K562 (cell line): ENCODE results near the gene PTPRM.

Source experiments
- CBFB ChIP-seq: sonication (generic); formaldehyde crosslinking; IDR thresholded peaks from 2 replicates; pipeline ENCODE4 v1.4.0; 2020; ENCODE audit warnings: mild to moderate bottlenecking, missing genetic modification reagents
- EZH2 ChIP-seq: IDR thresholded peaks from 2 replicates; pipeline ENCODE4 v1.6.1; 2012; ENCODE audit warnings: low read depth, mild to moderate bottlenecking, inconsistent platforms, low read length, borderline replicate concordance
- FOXA1 ChIP-seq: fragments of 450-650 bp; IDR thresholded peaks from 2 replicates; pipeline ENCODE4 v1.6.1; 2016; ENCODE audit warnings: mild to moderate bottlenecking, borderline replicate concordance
- FOXJ3 ChIP-seq: sonication (generic); formaldehyde crosslinking; IDR thresholded peaks from 2 replicates; pipeline ENCODE4 v1.4.0; 2020; ENCODE audit warnings: mild to moderate bottlenecking, missing genetic modification reagents
- ILK ChIP-seq: fragments of 450-650 bp; IDR thresholded peaks from 2 replicates; pipeline ENCODE4 v1.6.1; 2016; ENCODE audit warnings: missing genetic modification characterization, low read depth, mild to moderate bottlenecking, missing compliant biosample characterization, moderate library complexity, borderline replicate concordance
- MED1 ChIP-seq: sonication (generic); formaldehyde crosslinking; IDR thresholded peaks from 2 replicates; pipeline ENCODE4 v1.8.1; 2023; ENCODE audit warnings: missing genetic modification reagents, borderline replicate concordance
- NONO ChIP-seq, 2 experiments: fragments of 200-400 bp in 1 of 2; fragments of 450-650 bp in 1 of 2; formaldehyde crosslinking in 1 of 2; IDR thresholded peaks; 2 replicates each; pipeline ENCODE4 v1.6.1; 2017; ENCODE audit warnings: low read depth in 2 of 2, mild to moderate bottlenecking in 2 of 2, moderate library complexity in 2 of 2, low read length in 1 of 2
- POLR2A ChIP-seq: fragments of 450-650 bp; conservative IDR thresholded peaks from 2 replicates; pipeline ENCODE4 v1.6.1; 2016
- TF ChIP-seq, protein P1 (sequence below), 3 experiments: IDR thresholded peaks in 2 of 3; conservative IDR thresholded peaks in 1 of 3; 2 replicates each; pipeline ENCODE4 v1.5.1; 2011 to 2012; ENCODE audit warnings: low read length in 3 of 3, mild to moderate bottlenecking in 3 of 3, control low read depth in 2 of 3, improper control_type of control experiment in 1 of 3, inconsistent platforms in 1 of 3, low read depth in 1 of 3, mixed read lengths in 1 of 3, moderate library complexity in 1 of 3; ENCODE audit not compliant: insufficient read depth in 2 of 3
- TF ChIP-seq, protein P2 (sequence below): sonication (generic); formaldehyde crosslinking; IDR thresholded peaks from 2 replicates; pipeline ENCODE4 v1.9.0; 2022; ENCODE audit warnings: mild to moderate bottlenecking, missing genetic modification reagents
- TF ChIP-seq, protein P3 (sequence below), 2 experiments: fragments of 450-650 bp; formaldehyde crosslinking in 1 of 2; IDR thresholded peaks; 2 replicates each; pipeline versions ENCODE4 v1.4.0 to v1.6.1; 2014 to 2020; ENCODE audit warnings: mild to moderate bottlenecking in 2 of 2, borderline replicate concordance in 1 of 2, low read depth in 1 of 2
- TF ChIP-seq, protein P4 (sequence below): fragments of 450-650 bp; conservative IDR thresholded peaks from 2 replicates; pipeline ENCODE4 v1.6.1; 2016; ENCODE audit warnings: missing genetic modification characterization, low read depth, mild to moderate bottlenecking, missing compliant biosample characterization, moderate library complexity
- TF ChIP-seq, protein P5 (sequence below): fragments of 250-450 bp; sonication (Bioruptor Pico); IDR thresholded peaks from 2 replicates; pipeline ENCODE4 v1.8.0; 2021; ENCODE audit warnings: borderline replicate concordance, mild to moderate bottlenecking, moderate library complexity; ENCODE audit not compliant: poor library complexity, severe bottlenecking

DNA sequence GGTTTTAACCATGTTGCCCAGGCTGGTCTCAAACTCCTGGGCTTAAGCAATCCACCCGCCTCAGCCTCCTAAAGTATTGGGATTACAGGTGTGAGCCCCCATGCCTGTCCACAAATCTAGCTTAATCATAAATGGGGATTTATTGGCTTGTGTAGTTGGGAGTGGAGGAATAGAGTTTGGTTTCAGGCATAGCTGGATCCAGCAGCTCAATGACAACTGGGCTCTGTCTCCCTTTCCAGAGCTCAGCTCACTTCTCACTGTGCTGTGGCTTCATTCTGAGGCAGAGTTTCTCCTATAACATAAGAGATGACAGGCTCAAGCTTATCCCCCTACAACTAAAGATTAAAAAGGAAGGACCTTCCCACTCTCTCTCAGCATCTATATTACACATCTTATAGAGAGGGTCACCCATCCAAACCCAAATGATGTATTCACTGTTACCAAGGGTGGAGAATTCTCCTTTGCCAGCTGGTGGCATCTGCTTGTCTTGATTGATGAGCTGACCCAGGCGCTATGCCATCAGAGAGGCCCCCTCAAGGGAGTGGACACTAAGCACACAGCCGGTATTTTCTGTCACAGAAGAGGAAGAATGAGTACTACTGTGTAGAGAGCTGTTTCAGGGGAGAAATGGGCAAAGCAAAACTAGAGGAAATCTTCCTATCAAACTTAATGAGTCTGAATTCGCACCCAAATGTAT lies 280.4 kb downstream of the PTPRM start:
- TF ChIP-seq EZH2 (no peak), FOXJ3 (CRISPR knock-in tag) (no peak), ILK (tag) (no peak), NONO (IDR thresholded peaks at IDR 0.05; ENCODE audit: low read depth in 2 of 2, low read length in 1 of 2) (no peak), FOXA1 (no peak), MED1 (CRISPR knock-in tag) (no peak), POLR2A (no peak), CBFB (CRISPR knock-in tag) (no peak)
- TF ChIP-seq, protein P1, sequence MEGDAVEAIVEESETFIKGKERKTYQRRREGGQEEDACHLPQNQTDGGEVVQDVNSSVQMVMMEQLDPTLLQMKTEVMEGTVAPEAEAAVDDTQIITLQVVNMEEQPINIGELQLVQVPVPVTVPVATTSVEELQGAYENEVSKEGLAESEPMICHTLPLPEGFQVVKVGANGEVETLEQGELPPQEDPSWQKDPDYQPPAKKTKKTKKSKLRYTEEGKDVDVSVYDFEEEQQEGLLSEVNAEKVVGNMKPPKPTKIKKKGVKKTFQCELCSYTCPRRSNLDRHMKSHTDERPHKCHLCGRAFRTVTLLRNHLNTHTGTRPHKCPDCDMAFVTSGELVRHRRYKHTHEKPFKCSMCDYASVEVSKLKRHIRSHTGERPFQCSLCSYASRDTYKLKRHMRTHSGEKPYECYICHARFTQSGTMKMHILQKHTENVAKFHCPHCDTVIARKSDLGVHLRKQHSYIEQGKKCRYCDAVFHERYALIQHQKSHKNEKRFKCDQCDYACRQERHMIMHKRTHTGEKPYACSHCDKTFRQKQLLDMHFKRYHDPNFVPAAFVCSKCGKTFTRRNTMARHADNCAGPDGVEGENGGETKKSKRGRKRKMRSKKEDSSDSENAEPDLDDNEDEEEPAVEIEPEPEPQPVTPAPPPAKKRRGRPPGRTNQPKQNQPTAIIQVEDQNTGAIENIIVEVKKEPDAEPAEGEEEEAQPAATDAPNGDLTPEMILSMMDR (IDR thresholded peaks at IDR 0.05 in 2 of 3, conservative IDR thresholded peaks at IDR 0.05 in 1 of 3; ENCODE audit: insufficient read depth in 2 of 3, low read depth in 1 of 3, low read length in 3 of 3): no peak
- TF ChIP-seq, protein P2, sequence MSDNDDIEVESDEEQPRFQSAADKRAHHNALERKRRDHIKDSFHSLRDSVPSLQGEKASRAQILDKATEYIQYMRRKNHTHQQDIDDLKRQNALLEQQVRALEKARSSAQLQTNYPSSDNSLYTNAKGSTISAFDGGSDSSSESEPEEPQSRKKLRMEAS (CRISPR knock-in tag): no peak
- TF ChIP-seq, protein P3, sequence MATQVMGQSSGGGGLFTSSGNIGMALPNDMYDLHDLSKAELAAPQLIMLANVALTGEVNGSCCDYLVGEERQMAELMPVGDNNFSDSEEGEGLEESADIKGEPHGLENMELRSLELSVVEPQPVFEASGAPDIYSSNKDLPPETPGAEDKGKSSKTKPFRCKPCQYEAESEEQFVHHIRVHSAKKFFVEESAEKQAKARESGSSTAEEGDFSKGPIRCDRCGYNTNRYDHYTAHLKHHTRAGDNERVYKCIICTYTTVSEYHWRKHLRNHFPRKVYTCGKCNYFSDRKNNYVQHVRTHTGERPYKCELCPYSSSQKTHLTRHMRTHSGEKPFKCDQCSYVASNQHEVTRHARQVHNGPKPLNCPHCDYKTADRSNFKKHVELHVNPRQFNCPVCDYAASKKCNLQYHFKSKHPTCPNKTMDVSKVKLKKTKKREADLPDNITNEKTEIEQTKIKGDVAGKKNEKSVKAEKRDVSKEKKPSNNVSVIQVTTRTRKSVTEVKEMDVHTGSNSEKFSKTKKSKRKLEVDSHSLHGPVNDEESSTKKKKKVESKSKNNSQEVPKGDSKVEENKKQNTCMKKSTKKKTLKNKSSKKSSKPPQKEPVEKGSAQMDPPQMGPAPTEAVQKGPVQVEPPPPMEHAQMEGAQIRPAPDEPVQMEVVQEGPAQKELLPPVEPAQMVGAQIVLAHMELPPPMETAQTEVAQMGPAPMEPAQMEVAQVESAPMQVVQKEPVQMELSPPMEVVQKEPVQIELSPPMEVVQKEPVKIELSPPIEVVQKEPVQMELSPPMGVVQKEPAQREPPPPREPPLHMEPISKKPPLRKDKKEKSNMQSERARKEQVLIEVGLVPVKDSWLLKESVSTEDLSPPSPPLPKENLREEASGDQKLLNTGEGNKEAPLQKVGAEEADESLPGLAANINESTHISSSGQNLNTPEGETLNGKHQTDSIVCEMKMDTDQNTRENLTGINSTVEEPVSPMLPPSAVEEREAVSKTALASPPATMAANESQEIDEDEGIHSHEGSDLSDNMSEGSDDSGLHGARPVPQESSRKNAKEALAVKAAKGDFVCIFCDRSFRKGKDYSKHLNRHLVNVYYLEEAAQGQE (IDR thresholded peaks at IDR 0.05; ENCODE audit: borderline replicate concordance): no peak
- TF ChIP-seq, protein P3 (CRISPR knock-in tag; IDR thresholded peaks at IDR 0.05; ENCODE audit: low read depth): no peak
- TF ChIP-seq, protein P4, sequence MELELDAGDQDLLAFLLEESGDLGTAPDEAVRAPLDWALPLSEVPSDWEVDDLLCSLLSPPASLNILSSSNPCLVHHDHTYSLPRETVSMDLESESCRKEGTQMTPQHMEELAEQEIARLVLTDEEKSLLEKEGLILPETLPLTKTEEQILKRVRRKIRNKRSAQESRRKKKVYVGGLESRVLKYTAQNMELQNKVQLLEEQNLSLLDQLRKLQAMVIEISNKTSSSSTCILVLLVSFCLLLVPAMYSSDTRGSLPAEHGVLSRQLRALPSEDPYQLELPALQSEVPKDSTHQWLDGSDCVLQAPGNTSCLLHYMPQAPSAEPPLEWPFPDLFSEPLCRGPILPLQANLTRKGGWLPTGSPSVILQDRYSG: no peak
- TF ChIP-seq, protein P5, sequence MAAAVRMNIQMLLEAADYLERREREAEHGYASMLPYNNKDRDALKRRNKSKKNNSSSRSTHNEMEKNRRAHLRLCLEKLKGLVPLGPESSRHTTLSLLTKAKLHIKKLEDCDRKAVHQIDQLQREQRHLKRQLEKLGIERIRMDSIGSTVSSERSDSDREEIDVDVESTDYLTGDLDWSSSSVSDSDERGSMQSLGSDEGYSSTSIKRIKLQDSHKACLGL: no peak
